Measurements from ENCODE around the gene KCNQ1OT1.

Gene KCNQ1OT1

GRCh38 chr11:2674658-2675131, 25.1 kb downstream of the KCNQ1OT1 start:
- Histone ChIP-seq H3K27ac (no peak overlapping the region), H3K4me3 (no peak overlapping the region)
- DNase-seq (ENCODE audit: low spot score), result peak; percentile 72
- TF ChIP-seq CTCF (IDR thresholded peaks at IDR 0.05), result no peak

- Histone ChIP-seq H3K4me3 (no peak overlapping the region), H3K27ac (no peak overlapping the region)
- no peak for TF ChIP-seq CTCF (IDR thresholded peaks at IDR 0.05)
- DNase-seq (ENCODE audit: low spot score), result peak; percentile 38
Observed at GRCh38 chr11:2673871-2674471, 25.8 kb downstream of the KCNQ1OT1 start.

- no peak for TF ChIP-seq CTCF (IDR thresholded peaks at IDR 0.05)
- no peak for DNase-seq (ENCODE audit: low spot score)
- H3K27ac ChIP-seq, result no peak overlapping the region
Observed at GRCh38 chr11:2673250-2673610, 26.6 kb downstream of the KCNQ1OT1 start.

GRCh38 chr11:2672553-2673249, 27.1 kb downstream of the KCNQ1OT1 start:
- Histone ChIP-seq H3K27ac (no peak overlapping the region), H3K4me3 (no peak overlapping the region)
- no peak for TF ChIP-seq CTCF (IDR thresholded peaks at IDR 0.05)
- peak; percentile 53 for DNase-seq (ENCODE audit: low spot score)

More at GRCh38 chr11:2673250-2673610, 26.6 kb downstream of the KCNQ1OT1 start:
- no peak overlapping the region for H3K4me3 ChIP-seq

GRCh38 chr11:2671748-2672147, 28.0 kb downstream of the KCNQ1OT1 start:
- H3K4me3 ChIP-seq, result no peak overlapping the region
- TF ChIP-seq CTCF (IDR thresholded peaks at IDR 0.05), result no peak
- DNase-seq (ENCODE audit: low spot score), result no peak
- no peak overlapping the region for H3K27ac ChIP-seq

GRCh38 chr11:2670541-2671100, 29.2 kb downstream of the KCNQ1OT1 start:
- no peak for TF ChIP-seq CTCF (IDR thresholded peaks at IDR 0.05)
- Histone ChIP-seq H3K4me3 (no peak overlapping the region), H3K27ac (no peak overlapping the region)
- DNase-seq (ENCODE audit: low spot score), result peak; percentile 41

All from coronary artery (tissue), 2 donors.